Stimulated activated CD4-positive, alpha-beta T cell treated with anti-CD3 and anti-CD28 coated beads, Interleukin-15, amount 100 ng/mL, for 48 hours (primary cell): ENCODE results near the gene BAD.

Experiments
- DNase-seq, 2 donors: peaks; one replicate each; pipeline ENCODE4 v3.0.0-alpha.2; 2020; ENCODE audit warnings: low read depth in 2 of 2

Gene BAD

DNA sequence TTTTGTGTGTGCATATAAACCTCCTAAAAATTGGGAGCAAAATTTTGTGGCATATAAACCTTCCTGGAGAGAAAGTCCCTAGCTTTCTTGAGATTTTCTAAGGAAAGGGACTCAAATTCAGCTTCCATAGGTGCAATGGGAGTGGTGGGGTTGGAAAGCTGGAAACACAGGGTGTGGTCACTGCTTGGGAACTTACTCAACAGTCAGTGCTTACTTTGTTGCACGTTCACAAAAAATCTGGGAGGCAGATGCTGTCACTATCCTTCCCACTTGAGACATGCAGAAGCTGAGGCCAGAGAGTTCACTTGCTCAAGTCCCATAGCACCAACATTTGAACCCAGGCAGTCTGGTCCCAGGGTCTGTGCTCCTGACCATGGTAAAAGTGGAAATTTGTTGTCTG is 11.8 kb upstream of the BAD start:
- no peak for DNase-seq

DNA sequence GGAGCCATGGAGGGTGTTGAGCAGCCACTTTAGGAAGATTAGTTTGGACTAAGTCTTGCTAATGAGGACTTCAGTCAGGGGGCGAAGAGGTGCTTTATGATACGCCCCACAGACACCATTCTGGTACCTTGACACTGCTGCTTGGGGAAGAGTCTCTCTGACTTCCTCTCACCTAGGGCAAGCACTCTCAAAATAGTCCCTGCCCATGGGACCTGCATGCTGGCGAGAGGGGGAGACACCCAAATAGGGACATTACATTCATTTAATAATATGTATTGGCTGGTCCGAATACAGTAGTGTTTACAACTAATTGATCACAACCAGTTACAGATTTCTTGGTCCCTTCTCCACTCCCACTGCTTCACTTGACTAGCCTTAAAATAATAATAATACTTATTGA is 11.3 kb upstream of the BAD start:
- no peak for DNase-seq

DNA sequence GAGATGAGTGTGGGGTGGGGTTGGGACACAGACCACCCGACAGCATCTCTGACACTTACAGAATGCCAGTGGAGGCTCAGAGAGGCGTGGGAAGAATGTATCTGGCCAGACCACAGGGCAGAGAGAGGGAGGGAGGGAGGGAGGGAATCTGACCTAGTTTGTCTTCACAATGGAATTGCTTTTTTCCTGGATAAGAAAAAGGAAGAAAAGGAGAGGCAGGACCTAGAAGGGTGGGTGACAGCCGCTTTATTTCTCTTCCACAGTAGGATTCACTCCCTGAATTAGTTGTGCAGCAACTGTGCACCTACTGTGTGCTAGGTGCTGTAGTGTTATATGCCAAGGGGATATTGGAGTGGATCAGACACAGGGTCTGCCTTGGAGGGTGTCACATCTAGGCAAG is 10.3 kb upstream of the BAD start:
- DNase-seq, result no peak

DNA sequence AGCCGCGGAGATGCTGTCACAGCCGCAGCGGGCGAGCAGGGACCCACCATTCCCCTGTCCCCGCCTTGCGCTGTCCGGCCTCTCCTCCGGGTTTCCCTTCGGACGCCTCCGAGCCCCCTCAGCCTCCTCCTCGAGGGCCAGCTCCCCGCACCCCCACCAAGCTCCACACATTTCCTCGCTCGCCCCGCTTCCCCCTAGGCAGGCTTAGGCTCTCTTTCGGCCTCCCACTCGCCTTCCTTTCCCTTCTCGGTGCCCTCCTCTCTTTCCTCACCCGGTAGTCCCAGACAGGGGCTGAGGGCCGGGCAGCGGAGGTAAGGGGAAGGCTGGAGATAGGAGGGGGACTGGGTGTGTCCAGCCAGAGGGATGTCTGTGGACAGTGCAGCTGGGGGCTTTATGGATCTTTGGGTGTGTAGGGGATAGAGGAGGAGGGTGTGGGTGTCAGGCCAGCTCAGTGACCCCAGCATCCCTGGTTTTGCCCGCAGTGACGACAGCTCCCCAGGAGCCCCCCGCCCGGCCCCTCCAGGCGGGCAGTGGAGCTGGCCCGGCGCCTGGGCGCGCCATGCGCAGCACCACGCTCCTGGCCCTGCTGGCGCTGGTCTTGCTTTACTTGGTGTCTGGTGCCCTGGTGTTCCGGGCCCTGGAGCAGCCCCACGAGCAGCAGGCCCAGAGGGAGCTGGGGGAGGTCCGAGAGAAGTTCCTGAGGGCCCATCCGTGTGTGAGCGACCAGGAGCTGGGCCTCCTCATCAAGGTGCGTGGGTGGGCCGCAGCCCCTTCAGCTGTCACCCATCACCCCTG is 8.2 kb upstream of the BAD start:
- DNase-seq, result no peak

DNA sequence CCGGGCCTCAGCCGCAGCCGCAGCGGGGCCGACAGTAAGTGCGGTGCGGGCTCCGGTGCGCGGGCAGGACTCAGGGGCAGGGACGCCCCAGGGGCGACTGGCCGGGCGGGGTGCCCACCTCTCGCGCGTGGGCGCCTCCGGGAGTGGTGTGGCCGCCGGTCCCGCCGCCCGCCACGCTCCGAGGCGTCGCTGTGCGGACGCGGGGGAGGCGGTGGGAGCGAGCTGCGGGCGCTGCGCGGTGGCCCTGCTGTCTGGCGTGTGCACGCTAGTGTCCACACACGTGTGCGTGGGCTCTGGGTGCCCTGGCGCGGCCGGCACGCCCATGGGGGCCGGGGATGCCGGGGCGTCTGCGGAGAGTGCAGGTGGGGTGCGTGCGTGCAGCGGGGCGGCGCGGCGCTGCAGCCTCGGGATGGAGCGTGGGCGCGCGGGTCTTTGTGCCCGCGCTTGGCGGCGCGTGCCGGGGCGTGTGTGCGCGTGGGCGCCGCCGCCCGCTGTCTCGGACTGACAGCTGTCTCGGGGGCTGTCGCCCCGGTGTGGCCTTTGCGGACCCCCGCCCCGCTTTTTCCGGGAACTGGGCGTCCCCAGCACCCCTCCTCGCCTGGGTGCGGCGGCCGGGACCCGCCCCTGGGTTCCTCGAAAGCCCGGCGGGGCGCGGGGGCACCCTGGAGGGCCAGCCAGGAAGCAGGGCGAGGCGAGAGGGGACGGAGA is 7.4 kb upstream of the BAD start:
- no peak for DNase-seq

DNA sequence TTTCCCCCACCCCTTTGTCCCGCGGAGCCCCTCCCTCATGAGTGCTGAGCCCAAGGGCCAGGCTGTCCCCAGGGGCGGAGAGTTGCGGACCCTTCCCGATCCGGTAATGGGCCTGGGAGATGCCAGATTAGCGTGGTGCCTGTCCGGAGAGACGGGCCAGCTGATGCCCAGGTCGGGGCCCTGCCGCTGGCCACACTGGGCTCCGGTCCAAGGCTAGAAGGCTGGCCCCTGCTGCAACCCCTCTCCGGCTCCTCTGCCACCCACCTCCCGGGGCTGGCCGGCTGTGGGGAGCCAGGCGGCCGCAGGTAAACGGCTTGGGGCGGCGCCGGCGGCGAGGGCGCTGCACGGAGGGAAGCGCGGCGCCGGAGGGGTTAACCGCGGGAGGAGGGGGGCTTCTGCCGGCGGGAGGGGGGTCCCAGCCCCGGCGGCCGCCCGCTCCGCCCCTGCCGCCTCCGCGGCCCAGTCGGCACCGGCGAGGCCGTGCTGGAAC is 6.8 kb upstream of the BAD start, which contains the start of gene KCNK4:
Gene KCNK4, plus strand, starts transcription at position 41 of the 490 bp plus-strand sequence. CDS start 1,717 bp downstream, outside the sequence.
- DNase-seq, result no peak

DNA sequence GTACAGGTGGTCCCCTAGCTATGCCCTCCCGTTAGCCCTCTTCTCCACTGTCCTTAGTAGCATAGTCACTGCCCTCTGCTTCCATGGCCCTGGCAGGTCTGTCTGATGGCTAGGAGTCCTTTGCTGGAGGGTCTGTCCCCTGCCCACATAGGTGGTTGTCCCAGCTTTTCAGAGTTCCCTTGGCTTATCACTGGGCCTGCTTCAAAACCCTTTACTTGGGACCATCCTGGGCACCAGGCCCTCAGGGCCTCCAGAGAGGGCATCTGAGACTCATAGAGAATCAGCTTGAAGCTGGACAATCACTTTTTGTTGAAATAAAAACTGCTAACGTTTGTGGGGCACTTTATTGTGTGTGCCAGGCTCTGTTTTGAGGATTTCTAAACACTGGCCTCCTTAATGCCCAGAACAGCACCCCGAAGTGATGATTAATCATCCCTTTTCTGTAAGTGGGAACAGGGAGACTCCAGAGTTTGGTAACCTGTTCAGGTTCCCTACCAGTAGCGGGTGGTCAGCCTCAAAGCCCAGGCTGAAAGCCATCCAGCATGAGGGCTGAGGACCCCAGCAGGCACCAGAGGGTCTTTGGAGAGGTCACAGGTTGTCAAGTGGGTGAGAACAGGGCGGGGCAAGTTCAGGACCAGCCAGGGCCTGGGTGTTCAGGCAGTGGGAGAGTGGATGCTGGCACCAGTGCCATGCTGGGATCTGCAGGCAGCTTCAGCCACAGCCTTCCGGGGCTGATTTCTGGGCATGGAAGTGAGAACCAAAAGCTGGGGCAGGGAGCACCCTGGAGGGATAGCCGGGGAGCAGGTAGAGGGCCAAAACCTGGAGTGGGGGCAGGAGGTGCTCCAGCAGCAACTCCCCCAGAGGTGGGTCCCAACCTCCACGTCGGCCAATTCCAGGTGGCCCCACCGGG is 6.1 kb upstream of the BAD start:
- DNase-seq, result no peak

DNA sequence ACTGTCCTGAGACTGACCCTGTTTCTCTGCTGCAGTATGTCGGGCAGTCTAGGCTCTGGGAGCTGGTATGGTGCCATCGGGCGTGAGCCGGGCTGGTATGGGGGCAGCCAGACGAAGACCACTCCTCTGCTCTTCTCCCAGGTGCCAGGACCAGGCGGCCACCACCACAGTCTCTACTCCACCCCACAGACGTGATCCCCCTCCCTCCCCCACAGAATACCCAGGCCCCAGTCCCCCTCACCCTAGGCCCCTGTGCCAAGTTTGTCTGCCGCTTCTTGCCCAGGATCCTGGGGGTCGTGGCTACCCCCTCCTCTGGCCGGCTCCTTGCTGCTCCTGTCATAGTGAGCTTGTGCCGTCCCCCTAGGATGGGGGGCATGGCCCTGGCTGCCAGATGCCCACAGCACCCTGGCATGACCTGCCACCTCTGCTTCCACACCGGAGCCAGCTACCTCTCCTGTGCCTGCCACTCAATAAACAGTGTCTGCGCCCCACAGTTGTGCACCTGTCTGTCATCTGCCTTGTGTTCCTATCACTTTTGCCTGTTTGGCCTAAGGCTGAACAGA is 4.6 kb upstream of the BAD start:
- no peak for DNase-seq

DNA sequence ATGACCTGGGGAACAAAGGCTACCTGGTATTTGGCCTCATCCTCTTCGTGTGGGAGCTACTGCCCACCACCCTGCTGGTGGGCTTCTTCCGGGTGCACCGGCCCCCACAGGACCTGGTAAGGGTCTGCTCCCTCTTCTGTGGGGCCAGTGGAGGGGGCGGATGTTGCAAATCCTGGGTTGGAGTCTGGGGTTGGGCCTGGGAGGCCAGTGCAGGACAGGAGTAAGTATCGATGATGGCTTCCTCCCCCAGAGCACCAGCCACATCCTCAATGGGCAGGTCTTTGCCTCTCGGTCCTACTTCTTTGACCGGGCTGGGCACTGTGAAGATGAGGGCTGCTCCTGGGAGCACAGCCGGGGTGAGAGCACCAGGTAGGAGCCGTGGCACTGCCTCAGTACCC is 3.9 kb upstream of the BAD start:
- DNase-seq, result no peak

DNA sequence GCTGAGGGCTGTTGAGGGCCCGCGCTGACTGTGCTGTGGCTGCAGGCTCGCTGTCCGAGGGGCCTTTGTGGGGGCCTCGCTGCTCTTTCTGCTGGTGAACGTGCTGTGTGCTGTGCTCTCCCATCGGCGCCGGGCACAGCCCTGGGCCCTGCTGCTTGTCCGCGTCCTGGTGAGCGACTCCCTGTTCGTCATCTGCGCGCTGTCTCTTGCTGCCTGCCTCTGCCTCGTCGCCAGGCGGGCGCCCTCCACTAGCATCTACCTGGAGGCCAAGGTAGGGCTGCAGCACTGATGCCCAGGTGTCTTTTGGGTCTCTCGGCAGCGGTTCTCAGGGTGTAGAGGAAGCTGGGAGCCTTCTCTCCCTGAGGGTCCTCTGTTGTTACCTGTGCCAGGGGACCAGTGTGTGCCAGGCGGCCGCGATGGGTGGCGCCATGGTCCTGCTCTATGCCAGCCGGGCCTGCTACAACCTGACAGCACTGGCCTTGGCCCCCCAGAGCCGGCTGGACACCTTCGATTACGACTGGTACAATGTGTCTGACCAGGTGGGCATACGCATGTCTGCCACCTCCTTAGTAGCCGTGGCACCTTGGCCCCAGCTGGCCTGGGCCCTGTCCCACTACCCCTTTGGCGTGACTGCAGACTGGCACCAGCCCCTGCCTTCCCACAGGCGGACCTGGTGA is 3.3 kb upstream of the BAD start:
- DNase-seq, result no peak

DNA sequence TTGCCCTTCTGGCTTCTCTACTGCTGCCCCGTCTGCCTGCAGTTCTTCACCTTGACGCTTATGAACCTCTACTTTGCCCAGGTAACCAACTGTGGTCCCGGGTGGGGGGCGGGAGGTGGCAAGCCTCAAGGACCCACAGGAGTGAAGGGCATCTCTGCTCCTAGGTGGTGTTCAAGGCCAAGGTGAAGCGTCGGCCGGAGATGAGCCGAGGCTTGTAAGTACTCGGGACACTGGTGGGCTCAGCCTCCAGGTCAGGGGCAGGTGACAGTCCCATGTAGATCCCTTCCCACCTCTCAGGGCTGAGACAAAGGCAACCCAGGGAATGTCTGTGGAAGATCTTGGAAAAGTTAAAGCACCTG is 2.3 kb upstream of the BAD start:
- DNase-seq, result no peak

DNA sequence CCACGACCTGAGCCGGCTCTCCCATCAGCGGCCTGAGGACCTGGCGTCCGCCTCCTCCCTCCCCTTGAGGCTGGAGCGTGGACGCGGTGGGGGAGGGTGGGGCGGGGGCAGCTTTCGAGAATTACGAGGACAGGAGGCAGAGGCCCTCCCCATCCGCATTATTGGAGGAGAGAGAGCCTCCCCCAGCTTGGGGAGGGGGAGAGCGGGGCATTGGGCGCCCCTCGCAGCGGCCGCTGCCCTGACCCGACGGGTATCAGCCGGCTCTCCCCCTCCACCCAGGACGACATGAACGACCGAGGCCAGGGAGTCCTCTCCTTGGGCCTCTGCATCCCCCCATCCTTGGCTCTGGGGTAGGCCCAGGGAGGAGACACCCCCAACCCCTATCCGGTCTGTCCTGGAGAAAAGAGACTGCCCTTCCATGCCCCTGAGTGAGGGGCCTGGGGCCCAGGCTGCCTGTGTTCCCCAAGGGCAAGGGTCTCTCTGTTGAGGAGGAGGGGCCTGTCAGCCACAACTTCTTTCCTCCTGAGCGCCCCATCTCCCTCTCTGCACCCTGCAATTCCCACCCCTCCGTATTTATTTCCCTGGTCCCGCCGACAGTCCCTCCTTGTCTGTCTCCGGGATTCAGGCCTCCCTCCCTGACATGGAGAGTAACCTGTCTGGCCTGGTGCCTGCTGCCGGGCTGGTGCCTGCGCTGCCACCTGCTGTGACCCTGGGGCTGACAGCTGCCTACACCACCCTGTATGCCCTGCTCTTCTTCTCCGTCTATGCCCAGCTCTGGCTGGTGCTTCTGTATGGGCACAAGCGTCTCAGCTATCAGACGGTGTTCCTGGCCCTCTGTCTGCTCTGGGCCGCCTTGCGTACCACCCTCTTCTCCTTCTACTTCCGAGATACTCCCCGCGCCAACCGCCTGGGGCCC is 1.7 kb upstream of the BAD start:
- no peak for DNase-seq

DNA sequence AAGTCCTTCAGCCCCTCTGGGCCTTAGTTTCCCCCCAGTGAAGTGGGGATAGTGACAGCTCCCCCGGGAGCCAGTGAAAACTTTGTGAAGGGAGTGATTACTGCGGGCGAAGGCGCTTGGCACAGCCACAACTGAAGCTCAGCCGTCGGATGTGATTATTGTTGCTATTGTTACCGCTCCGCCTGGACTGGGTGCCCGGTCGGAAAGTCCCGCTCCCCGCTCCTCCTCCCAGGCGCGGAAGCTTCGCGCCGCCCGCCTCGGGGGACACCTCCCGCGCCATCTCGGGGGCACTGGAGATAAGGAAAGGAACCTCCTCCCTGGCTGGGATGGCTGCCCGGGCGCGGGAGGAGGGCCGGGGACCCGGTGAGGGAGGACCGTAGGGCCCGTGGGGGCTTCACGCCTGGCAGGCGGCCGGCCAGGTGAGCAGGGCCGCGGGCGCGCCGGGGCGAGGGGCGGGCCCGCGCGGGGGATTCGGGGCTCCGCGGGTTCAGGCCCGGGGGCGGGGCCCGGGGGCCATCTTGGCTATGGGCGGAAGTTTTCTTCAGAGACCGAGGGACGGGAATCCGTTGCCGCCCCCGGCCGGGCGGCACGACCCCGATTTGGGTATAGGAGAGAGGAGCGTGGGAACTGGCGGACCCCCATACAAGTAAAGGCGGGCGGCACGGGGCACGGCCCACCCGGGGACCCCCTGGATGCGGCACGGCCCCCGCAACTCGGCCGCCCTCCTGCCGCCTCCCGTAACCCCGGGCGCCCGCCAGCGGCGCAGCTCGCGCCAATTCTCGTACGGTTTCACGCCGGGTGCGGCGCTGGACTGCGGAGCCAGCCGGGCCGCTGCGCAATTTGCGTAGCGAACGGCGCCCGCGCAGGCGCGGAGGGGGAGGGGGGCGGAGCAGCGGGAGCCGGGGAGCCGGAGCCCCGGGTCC is 758 bp upstream of the BAD start, which contains the start of gene GPR137:
Gene GPR137, plus strand, starts transcription at position 887 of the 923 bp plus-strand sequence. CDS start 677 bp downstream, outside the sequence.
- peak; percentile 75 to 83 for DNase-seq

DNA sequence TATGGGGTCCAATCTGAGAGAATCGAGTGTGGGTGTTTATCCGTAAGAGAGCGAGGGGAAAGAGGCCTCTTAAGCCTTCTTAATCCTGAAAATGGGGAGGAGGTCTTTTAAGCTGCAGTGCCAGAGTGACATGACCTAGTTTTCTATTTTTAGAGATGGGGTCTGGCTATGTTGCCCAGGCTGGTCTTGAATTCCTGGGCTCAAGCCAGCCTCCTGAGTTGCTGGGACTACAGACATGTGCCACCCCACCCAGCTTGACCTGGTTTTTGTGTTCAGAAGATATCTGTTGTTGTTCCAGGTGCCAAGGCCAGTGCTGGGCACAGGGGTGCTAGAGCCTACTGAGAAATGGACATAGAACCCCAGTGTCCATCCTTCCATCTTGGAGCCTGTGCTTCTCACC is 1.4 kb downstream of the BAD start:
- DNase-seq, result no peak

DNA sequence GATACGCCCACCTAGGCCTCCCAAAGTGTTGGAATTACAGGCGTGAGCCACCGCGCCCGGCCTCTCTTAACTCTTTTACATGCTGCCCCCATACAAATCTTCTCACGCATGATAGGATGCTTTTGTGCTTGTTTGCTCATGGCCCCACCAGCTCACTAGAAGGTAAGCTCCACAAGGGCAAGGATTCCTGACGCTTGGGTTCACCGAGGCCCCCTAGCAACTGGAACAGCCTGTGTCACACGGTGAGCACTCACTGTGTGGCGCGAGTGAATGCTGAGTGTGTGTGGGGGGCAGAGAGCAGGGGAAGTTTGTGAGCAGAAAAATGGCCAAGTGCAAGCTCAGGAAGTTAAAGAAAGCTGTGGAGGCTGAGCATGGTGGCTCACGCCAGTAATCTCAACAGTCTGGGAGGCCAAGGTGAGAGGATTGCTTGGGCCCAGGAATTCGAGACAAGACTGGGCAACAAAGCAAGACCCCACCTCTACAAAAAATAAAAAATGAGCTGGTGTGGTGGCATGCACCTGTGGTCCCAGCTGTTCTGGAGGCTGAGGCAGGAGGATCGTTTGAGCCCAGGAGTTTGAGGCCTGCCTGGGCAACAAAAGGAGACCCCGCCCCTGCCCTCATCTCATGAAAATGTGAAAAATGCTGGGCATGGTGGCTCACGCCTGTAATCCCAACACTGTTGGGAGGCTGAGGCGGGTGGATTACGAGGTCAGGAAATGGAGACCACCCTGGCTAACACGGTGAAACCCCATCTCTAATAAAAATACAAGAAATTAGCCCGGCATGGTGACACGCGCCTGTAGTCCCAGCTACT is 2.3 kb downstream of the BAD start:
- DNase-seq, result no peak

DNA sequence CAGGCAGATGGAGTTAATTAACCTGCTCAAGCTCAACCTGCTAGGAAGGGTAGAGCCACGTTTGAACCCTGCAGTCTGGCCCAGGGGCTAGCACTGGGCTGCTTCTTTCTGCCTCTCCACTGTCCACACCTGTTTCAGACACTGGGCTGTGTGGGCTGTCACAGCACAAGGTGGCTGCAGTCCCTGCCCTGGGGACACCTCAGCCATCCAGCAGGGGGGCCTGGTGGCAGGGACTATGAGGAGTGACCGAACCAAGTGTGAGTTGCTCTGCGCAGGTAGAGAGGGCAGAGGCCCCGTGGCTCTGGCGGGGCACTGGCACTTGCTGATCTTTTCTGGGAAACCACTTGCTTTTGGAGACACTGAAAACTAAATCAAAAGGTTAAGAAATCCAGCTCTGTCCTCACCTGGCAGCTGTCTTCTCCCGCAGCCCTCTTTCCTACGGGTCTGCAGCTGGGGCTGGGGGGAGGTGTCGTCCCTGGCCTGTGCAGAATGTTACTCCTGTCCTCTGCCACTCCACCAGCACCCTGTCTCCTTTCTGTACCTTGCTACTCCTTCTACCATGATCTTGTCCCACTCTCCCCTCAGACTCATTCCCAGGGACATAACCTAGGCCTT is 5.8 kb downstream of the BAD start:
- no peak for DNase-seq

DNA sequence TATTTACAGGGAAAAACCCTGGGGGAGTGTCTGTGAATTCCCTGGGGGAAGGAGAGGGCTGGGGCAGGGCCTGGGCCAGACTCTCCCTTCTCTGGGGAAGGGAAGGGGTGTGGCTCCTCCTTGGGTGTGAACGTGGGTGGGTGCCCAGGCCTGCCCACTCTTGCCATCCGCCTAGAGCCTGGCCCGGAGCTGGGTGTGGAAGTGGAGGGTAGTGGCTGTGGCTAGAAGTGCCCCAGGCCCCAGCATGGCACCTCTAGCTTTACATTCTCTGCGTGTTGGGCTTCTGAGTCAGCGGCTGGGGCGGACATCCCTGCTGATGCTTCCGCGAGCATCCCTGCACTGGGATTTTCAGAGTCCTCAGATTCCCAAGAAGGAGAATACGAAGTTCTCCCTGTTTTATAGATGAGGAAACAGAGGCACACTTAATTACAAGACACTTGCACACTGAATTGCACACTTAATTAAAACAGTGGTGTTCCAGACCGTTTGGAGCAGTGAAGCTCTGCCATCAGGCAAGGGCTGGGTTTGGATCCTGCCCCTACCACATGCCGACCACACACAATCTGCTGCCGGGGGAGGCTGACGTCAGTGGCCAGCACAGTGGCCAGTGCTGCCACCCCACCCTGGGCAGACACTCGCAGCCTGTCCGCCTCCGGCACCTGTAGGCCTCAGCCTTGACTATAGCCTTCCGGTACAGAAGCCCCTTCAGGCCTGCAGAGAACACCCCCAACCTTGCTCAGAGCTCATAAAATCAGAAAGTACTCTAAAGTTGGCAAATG is 7.6 kb downstream of the BAD start:
- DNase-seq, result no peak
